Measurements from ENCODE around the gene NCKIPSD.

DNA sequence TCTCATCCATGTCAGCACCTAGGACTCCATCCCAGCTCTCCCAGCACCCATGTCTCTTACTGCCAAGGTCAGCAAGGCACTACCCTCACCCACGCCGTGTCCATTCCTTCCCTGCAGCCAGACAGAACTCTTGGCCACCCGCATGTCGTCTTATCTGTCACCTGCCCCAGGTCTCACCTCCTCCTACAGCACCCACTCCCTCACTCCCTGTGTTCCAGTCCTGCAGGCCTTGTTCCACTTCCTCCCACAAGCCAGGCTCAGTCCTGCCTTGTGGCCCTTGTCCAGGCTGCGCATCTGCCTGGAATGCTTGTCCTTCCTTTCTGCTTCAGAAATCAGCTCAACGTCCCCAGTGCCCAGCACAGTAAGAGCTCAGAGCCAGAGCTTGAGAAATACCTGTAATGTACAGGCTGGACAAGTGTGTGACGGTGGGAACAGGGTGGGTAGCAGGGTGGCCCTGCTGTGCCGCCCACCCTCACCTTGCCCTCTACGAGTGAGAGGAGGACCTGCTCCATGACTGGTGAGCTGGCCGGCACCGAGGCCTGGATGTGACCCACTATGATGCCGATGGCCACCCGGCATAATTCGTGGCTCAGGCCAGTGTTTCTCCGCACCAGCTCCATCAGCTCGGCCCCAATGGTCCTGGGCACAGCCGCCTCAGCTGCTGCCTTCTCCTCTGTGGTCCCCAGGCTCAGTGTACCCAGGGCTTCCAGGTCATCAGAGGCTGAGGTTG lies 4.7 kb downstream of the NCKIPSD start:
- TF ChIP-seq CTCF (IDR thresholded peaks at IDR 0.05) (no peak), EP300 (IDR thresholded peaks at IDR 0.05) (no peak), POLR2A (IDR thresholded peaks at IDR 0.05) (no peak), POLR2AphosphoS5 (IDR thresholded peaks at IDR 0.05) (no peak)

Measured in sigmoid colon (tissue), 4 donors.